Activated CD4-positive, alpha-beta memory T cell treated with anti-CD3 and anti-CD28 coated beads for 36 hours (primary cell): ENCODE measurements around the gene NAPEPLD. TPM values are rescaled to one million over a fixed set of nuclear protein-coding genes. Genes with fewer than 3 reads are reported as not detected.
"Not testable (repeated sequence)": the region's sequence is repeated elsewhere in the genome, so short reads cannot be mapped to it uniquely, and the experiment has no call there.

Experiments used
- CTCF ChIA-PET: fragments of 350-600 bp; sonication (Branson Sonifier 250); formaldehyde crosslinking; loops from one replicate; lab custom pipeline; 2021; ENCODE audit warnings: antibody characterized with exemption, inconsistent platforms; lab: Charles Lee
- POLR2A ChIA-PET: fragments of 350-600 bp; sonication (Branson Sonifier 250); formaldehyde crosslinking; loops from one replicate; lab custom pipeline; 2021; ENCODE audit warnings: antibody characterized with exemption; lab: Charles Lee
- DNase-seq: peaks from one replicate; pipeline ENCODE4 v3.0.0-alpha.2; 2020
- H3K27ac Mint-ChIP-seq: one replicate; pipeline ENCODE4 v1.8.0; 2021; ENCODE audit warnings: mixed read lengths
- H3K27me3 Mint-ChIP-seq: one replicate; pipeline ENCODE4 v1.8.0; 2021; ENCODE audit warnings: mixed read lengths
- H3K36me3 Mint-ChIP-seq: one replicate; pipeline ENCODE4 v1.8.0; 2021; ENCODE audit warnings: mixed read lengths
- H3K4me1 Mint-ChIP-seq: one replicate; pipeline ENCODE4 v1.8.0; 2021; ENCODE audit warnings: low read depth, mixed read lengths
- H3K4me3 Mint-ChIP-seq: one replicate; pipeline ENCODE4 v1.8.0; 2021; ENCODE audit warnings: mild to moderate bottlenecking, mixed read lengths
- H3K9me3 Mint-ChIP-seq: one replicate; pipeline ENCODE4 v1.8.0; 2021; ENCODE audit warnings: mixed read lengths
- intact Hi-C: fragments of 100-400 bp; cut with micrococcal nuclease; formaldehyde crosslinking; loops from one replicate; pipeline ENCODE4 v1.15.1; 2023
- total RNA-seq, 2 experiments: library from RNA; stranded (reverse); gene quantifications; one replicate each; pipeline ENCODE4 v1.2.3, GENCODE V29; 2021

The NAPEPLD gene
- total RNA-seq, 2 experiments from 2014 or later = 8.4 to 9.3 TPM

DNA sequence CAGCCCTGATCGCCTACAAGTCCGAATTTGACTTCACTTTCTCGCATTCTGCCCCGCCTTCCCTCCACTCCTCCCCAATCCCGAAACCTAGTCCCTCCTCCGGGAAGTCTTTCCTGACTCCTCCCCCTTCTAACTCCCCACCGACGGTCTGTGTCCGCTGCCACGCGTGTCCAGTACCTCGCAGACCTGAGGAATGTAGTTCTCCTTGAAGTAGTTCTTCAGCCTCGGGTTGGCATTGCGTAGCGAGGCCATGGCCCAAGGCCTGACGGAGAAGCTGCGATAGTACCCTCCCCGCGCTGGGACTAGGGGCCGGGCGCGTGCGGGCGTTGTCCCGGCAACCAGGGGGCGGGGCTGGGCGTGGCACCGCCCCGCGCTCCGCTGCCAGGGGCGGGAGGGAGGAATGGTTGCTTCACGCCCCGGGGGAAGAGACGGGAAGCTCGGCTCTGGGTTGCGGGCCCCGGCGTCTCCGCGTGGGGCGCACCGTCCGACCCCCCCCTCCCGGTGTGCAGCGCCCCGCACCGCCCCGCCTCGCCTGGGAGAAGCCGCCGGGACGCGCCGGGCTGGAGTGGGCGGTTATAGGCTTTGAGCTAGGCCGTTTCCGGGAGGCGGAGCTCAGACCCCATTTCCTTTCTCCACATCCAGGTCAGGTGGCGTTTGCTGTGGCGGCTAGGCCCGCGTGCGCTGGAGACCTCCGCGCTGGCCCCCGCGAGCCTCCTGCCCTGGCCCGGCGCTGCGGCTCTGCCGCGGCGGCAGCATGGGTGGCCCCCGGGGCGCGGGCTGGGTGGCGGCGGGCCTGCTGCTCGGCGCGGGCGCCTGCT, 74.2 kb downstream of the NAPEPLD start, which contains the start of the genes ARMC10 and FBXL13:
TSS of gene ARMC10 (plus strand) at position 622 of the 818 bp plus-strand sequence. CDS start at position 755, 133 bp downstream.
TSS of gene FBXL13 (minus strand) at position 278 of the 818 bp plus-strand sequence.
- peak within 1 kb of the TSS; percentile 88 for H3K27ac Mint-ChIP-seq
- POLR2A ChIA-PET = interaction anchor here (0.6 to 2.0 kb wide), 8 partner anchors 8 to 342 kb away, joined by 3 to 9 read pairs (median 4); partner anchors contain the start of genes FAM185A and PSMC2
- no peaks in the 10 kb centered on the region for H3K9me3 Mint-ChIP-seq
- CTCF ChIA-PET = interaction anchor here (1.0 to 3.1 kb wide), 4 partner anchors 12 to 326 kb away, joined by 3 to 12 read pairs (median 6); partner anchors contain the start of gene FAM185A
- peaks cover 39% of the 10 kb centered on the region for H3K4me1 Mint-ChIP-seq
- intact Hi-C loops = loop anchor here (1.0 to 10.0 kb wide), 6 partner anchors 75 to 330 kb away; partner anchors contain the start of genes FAM185A and NAPEPLD
- peak within 1 kb of the TSS; percentile 95 for H3K4me3 Mint-ChIP-seq
- H3K36me3 Mint-ChIP-seq = peaks cover 2% of the 10 kb centered on the region
- H3K27me3 Mint-ChIP-seq = no peaks in the 10 kb centered on the region
- peak; percentile 93 for DNase-seq

DNA sequence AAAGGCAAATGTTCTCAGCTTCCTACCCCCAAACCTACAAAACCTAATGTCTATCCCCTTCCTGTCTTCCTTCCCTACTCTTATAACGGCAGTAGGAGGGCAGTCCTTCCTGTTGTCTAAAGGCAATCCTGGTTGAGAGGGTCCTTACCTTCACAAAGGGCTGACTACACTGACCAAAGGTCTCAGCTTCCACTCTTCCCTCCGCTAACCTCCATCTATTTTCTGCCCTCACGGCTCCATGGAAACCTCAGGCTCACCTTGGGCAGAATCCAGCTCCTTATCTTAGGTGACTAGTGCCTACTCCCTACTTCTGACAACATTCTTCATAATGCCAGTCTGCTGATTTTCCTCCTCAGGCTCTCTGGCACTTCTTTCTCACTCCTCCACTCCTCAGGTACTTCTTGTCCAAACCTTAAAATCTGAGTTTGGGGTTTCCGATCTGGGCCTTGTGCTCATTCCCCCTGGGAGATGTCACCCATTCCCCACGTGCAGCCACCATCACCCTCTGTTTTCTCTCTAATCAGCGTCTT, 74.8 kb downstream of the NAPEPLD start:
- POLR2A ChIA-PET = interaction anchor here (0.6 to 1.2 kb wide), 3 partner anchors 206 to 343 kb away, joined by 3 to 8 read pairs (median 3); partner anchors contain the start of gene FAM185A
- Mint-ChIP-seq H3K4me3 (peak overlapping the region; percentile 93), H3K36me3 (peaks cover 1% of the 10 kb centered on the region), H3K9me3 (no peaks in the 10 kb centered on the region), H3K27ac (peak overlapping the region; percentile 74), H3K4me1 (peaks cover 37% of the 10 kb centered on the region), H3K27me3 (no peaks in the 10 kb centered on the region)
- CTCF ChIA-PET = interaction anchor here (1.7 to 3.1 kb wide), 2 partner anchors 12 to 325 kb away, joined by 9 to 12 read pairs; partner anchors contain the start of gene FAM185A
- no peak for DNase-seq
- intact Hi-C loops = loop anchor here (2.0 to 10.0 kb wide), 5 partner anchors 199 to 331 kb away; partner anchors contain the start of gene FAM185A

DNA sequence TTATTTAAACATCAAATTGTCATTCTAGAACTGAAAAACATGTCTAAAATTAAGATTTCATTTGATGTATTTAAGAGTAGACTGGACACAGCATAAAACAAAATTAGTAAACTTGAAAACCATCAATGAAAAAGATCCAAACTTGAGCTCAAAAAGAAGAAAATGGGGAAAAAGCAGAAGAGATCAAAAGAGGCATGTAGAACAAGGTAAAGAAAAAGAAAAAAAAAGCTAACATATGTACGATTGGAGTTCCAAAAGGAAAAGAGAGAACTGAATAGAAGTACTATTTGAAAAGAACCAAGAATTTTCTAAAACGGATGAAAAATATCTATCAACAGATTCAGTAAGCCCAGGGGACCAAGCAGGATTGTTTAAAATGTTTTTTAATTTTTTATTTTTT, 77.9 kb downstream of the NAPEPLD start:
- intact Hi-C loops = loop anchor here (5.0 to 10.0 kb wide), 3 partner anchors 196 to 334 kb away; partner anchors contain the start of gene FAM185A
- H3K27me3 Mint-ChIP-seq = no peaks in the 10 kb centered on the region
- ChIA-PET POLR2A (no interaction called here), CTCF (interaction anchor here (1.0 kb wide), 1 partner anchor 9 kb away, joined by 4 read pairs; no protein-coding TSS in a partner anchor)
- DNase-seq = no peak
- H3K36me3 Mint-ChIP-seq = no peaks in the 10 kb centered on the region
- H3K4me3 Mint-ChIP-seq = no peak overlapping the region
- no peaks in the 10 kb centered on the region for H3K9me3 Mint-ChIP-seq
- no peak overlapping the region for H3K27ac Mint-ChIP-seq
- H3K4me1 Mint-ChIP-seq = peaks cover 23% of the 10 kb centered on the region

DNA sequence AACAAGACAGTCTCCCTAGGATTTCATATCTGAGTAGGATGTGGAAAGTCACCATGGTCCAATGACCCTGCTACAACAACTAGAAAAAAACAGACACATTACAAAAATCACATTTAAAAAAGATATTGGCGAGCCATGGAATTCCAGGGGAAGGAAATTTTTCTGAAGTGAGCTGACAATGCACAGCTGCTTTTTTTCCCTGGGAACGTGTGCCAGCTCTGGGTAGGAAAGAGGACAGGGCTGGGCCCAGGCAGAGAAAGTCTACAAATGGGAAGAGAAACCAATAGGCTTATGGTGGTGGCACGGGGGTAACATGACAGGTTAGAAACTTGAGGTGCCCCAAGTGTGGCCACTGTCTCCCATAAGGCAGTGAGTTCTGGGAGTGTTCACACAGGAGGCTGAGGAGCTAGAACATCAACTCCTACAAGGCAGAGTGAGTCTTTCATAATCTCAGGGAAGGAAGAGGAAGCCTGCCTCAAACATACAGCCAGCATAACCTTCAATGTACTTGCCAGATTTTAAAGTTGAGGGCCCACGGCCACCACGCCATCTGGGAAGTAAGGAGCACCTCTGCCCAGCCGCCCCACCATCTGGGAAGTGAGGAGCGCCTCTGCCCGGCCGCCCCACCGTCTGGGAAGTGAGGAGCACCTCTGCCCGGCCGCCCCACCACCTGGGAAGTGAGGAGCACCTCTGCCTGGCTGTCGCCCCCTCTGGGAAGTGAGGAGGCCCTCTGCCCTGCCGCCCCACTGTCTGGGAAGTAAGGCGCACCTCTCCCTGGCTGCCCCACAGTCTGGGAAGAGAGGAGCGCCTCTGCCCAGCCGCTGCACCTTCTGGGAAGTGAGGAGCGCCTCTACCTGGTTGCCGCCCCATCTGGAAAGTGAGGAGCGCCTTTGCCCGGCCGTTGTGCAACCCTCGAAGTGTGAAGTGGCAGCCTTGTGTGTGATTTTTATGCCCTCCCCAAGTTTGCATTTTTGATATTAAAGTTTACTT, 80.2 kb downstream of the NAPEPLD start:
- Mint-ChIP-seq H3K9me3 (no peaks in the 10 kb centered on the region), H3K27ac (no peak overlapping the region), H3K4me3 (no peak overlapping the region), H3K36me3 (no peaks in the 10 kb centered on the region), H3K27me3 (no peaks in the 10 kb centered on the region), H3K4me1 (peaks cover 8% of the 10 kb centered on the region)
- ChIA-PET CTCF (no interaction called here), POLR2A (no interaction called here)
- intact Hi-C loops = no loop called here
- DNase-seq = no peak

DNA sequence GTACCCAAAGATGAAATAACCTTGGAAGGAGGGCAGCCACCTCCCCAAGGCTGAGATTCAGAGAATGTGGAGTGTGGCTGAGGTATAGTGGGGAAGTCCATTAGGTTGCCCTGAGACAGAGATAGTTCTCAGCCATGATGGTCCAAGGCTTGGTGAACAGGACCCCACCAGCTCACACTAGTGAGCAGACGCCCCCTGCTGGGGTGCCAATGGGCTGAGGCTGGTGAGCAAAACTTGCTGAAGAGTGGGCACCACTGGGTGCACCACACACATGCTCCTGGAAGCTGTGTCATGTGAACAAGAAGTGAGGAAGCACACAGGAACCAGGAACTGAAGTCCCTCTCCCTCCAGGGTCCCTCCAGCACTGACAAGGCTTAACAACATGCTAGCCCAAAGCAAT, 83.2 kb downstream of the NAPEPLD start:
- Mint-ChIP-seq H3K27ac (no peak overlapping the region), H3K36me3 (no peaks in the 10 kb centered on the region), H3K9me3 (no peaks in the 10 kb centered on the region), H3K4me3 (no peak overlapping the region), H3K27me3 (no peaks in the 10 kb centered on the region), H3K4me1 (no peaks in the 10 kb centered on the region)
- ChIA-PET POLR2A (interaction anchor here (1.5 kb wide), 1 partner anchor 10 kb away, joined by 9 read pairs; the partner anchor contains the start of genes ARMC10 and FBXL13), CTCF (interaction anchor here (1.3 kb wide), 1 partner anchor 14 kb away, joined by 4 read pairs; no protein-coding TSS in a partner anchor)
- intact Hi-C loops = no loop called here
- peak; percentile 61 for DNase-seq

DNA sequence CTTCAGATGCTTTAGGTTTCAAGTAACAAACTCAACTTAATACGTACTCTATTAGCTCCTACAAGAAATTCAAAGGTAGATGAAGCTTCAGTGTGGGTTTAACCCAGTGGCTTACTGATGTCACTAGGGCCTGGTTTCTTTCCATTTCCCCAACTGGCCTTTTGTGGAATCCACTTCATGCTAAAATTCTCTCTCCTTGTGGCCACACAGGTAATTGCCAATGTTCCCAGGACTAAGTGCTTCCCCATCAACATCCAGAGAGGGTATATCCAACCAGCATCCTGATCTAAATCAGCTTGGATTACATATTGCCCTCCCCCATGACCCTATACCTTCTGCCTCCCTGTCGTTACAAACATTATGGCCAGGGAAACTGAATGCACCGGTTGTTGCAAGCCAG, 85.0 kb downstream of the NAPEPLD start:
- CTCF ChIA-PET = no interaction called here
- no peak for DNase-seq
- intact Hi-C loops = loop anchor here (2.0 kb wide), 1 partner anchor 305 kb away; no protein-coding TSS in a partner anchor
- Mint-ChIP-seq H3K9me3 (no peaks in the 10 kb centered on the region), H3K36me3 (no peaks in the 10 kb centered on the region), H3K27ac (no peak overlapping the region), H3K4me1 (no peaks in the 10 kb centered on the region), H3K4me3 (no peak overlapping the region), H3K27me3 (no peaks in the 10 kb centered on the region)
- POLR2A ChIA-PET = no interaction called here

DNA sequence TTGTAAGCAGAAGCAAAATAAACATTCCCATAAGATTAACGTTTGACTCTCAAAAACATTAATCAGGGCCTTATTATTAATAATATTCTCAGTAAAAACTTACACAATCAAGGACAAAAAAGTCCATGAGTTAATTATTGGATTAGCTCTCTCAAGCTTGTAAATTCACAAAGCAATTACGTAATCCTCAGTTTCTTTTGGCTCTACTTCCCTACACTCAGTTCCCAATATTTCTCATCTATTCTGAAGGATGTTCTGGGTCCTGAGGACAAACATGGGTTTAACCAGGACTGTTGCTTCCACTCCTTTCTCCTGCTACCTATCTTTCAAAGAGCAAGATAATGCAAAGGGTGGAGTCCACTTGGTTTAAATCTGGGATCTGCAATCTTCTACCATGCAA, 89.4 kb downstream of the NAPEPLD start:
- H3K4me3 Mint-ChIP-seq = no peak overlapping the region
- no peaks in the 10 kb centered on the region for H3K27me3 Mint-ChIP-seq
- no peak for DNase-seq
- peaks cover 2% of the 10 kb centered on the region for H3K36me3 Mint-ChIP-seq
- no peaks in the 10 kb centered on the region for H3K9me3 Mint-ChIP-seq
- H3K4me1 Mint-ChIP-seq = no peaks in the 10 kb centered on the region
- ChIA-PET CTCF (interaction anchor here (1.2 kb wide), 1 partner anchor 212 kb away, joined by 3 read pairs; no protein-coding TSS in a partner anchor), POLR2A (no interaction called here)
- intact Hi-C loops = no loop called here
- no peak overlapping the region for H3K27ac Mint-ChIP-seq

DNA sequence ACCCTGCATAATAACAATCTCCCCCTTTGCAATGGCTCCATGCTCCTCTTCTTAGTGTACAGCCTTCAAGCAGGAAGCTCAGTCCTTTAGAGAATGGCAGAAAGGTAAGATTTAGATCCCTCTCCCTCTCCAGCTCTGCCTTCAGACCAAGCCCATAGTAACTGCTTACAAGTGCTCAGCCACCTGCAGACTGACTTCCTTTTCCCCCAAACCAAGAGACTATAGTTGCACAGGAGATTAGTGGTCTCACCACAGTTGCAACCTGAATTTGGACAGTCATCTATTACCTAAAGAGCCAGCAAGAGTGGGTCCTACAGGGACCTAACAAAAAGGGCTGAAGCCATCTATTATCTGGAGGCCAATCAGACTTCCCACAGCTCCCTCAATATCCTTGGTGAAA, 90.8 kb downstream of the NAPEPLD start:
- intact Hi-C loops = no loop called here
- no peak for DNase-seq
- Mint-ChIP-seq H3K4me3 (no peak overlapping the region), H3K9me3 (no peaks in the 10 kb centered on the region), H3K27ac (no peak overlapping the region), H3K36me3 (peaks cover 3% of the 10 kb centered on the region), H3K27me3 (no peaks in the 10 kb centered on the region), H3K4me1 (no peaks in the 10 kb centered on the region)
- POLR2A ChIA-PET = no interaction called here
- CTCF ChIA-PET = no interaction called here

DNA sequence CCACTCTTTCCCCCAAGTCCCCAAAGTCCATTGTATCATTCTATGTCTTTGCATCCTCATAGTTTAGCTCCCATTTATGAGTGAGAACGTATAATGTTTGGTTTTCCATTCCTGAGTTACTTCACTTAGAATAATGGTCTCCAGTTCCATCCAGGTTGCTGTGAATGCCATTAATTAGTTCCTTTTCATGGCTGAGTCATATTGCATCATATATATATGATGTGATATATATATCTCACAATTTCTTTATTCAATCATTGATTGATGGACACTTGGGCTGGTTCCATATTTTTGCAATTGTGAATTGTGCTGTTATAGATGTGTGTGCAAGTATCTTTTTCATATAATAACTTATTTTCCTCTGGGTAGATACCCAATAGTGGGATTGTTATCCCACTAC, 92.9 kb downstream of the NAPEPLD start:
- H3K4me3 Mint-ChIP-seq, CTCF ChIA-PET, H3K9me3 Mint-ChIP-seq, H3K4me1 Mint-ChIP-seq, DNase-seq, H3K36me3 Mint-ChIP-seq, POLR2A ChIA-PET, intact Hi-C loops, H3K27ac Mint-ChIP-seq, H3K27me3 Mint-ChIP-seq: not testable (repeated sequence)

DNA sequence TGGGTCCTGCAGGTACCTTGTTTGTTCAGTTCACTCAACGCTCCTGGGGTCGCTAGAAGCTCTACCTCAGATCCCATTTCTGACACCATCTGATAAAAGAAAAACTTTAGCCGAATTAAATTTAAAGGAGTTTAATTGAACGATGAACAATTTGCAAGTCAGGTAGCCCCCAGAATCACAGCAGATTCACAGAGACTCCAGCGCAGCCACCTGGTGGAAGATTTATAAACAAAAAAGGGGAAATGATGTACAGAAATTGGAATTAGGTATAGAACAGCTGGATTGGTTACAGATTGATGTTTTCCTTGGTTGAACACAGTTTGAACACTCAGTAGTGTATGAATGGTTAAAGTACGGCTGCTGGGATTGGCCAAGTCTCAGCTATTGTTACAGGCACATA, 97.4 kb downstream of the NAPEPLD start:
- Mint-ChIP-seq H3K4me1 (no peaks in the 10 kb centered on the region), H3K4me3 (no peak overlapping the region), H3K27ac (no peak overlapping the region), H3K27me3 (no peaks in the 10 kb centered on the region), H3K9me3 (peaks cover 7% of the 10 kb centered on the region), H3K36me3 (peaks cover 3% of the 10 kb centered on the region)
- no peak for DNase-seq
- ChIA-PET CTCF (interaction anchor here (0.9 to 1.9 kb wide), 2 partner anchors 10 to 22 kb away, joined by 3 to 10 read pairs; no protein-coding TSS in a partner anchor), POLR2A (no interaction called here)
- intact Hi-C loops = no loop called here
